Gastrocnemius medialis (tissue), 4 donors: ENCODE results near the gene TMEM18.

ENCODE experiments used
- CTCF ChIP-seq, 5 experiments: fragments of 450-650 bp in 3 of 5; fragments of 200-600 bp in 2 of 5; sonication (generic) in 2 of 5; IDR thresholded peaks in 4 of 5; conservative IDR thresholded peaks in 1 of 5; 1 replicate in 4 of 5; 2 replicates in 1 of 5; pipeline ENCODE4 v1.5.1; 2016 to 2019; ENCODE audit warnings: antibody characterized with exemption in 5 of 5, mild to moderate bottlenecking in 3 of 5, moderate library complexity in 3 of 5
- POLR2A ChIP-seq, 2 donors: fragments of 450-650 bp; IDR thresholded peaks; one replicate each; pipeline ENCODE4 v1.6.1; 2017; ENCODE audit warnings: antibody characterized with exemption in 2 of 2, mild to moderate bottlenecking in 2 of 2, moderate library complexity in 2 of 2

- TF ChIP-seq CTCF (IDR thresholded peaks at IDR 0.05 in 4 of 5, conservative IDR thresholded peaks at IDR 0.05 in 1 of 5) = no peak
- no peak for TF ChIP-seq POLR2A (IDR thresholded peaks at IDR 0.05)
These were observed 14.0 kb downstream of the TMEM18 start for GRCh38 chr2:663221-663620.
